Fibroblast of mammary gland (primary cell): ENCODE measurements around the gene RASGEF1B.

ENCODE experiments used
- DNase-seq: peaks from one replicate; pipeline ENCODE4 v3.0.0-alpha.2; 2010; ENCODE audit warnings: low read depth
- H3K4me3 ChIP-seq: 2 replicates; pipeline ENCODE4 v1.5.1; 2011; ENCODE audit warnings: low read depth, mild to moderate bottlenecking, low read length, moderate library complexity; ENCODE audit not compliant: control insufficient read depth
- TF ChIP-seq, protein P1 (sequence below): conservative IDR thresholded peaks from 2 replicates; pipeline ENCODE4 v1.5.1; 2011; ENCODE audit warnings: low read depth, low read length, inconsistent platforms; ENCODE audit not compliant: control insufficient read depth, insufficient read depth

RASGEF1B gene

DNA sequence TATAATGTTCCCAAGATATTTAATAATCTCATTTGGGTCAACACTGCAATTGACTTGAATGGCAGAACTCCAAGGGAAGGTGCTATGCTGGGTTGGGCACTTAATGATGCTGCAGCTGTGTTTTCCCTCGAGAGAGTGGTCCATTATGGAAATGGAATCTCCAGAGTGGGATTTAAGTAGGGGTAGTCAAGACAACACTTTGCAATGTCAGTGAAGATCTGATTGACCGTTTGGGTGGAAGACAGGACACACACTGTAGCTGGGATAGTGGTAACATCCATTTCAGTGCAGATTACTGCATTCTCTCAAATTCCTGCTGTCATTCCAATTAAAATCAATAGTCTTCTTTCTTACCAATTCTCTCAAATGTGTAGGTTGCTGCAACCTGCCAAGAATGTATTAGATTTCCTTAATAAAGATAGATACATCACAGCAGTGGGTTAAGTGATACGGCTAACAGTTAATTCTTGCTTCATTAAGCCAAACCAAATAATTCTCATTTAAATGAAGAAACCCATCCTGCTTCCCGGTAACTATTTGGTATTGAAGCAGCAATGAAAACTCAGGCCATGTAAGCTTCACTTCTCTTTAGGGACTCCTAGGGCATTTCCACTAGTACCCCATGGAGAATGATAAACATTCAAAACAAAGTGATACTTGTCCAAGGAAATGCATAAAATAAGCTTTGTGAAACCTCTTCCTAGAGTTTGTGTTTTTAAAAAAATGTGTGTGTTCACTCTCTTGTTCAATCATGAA is 40.5 kb upstream of the RASGEF1B start:
- TF ChIP-seq, protein P1, sequence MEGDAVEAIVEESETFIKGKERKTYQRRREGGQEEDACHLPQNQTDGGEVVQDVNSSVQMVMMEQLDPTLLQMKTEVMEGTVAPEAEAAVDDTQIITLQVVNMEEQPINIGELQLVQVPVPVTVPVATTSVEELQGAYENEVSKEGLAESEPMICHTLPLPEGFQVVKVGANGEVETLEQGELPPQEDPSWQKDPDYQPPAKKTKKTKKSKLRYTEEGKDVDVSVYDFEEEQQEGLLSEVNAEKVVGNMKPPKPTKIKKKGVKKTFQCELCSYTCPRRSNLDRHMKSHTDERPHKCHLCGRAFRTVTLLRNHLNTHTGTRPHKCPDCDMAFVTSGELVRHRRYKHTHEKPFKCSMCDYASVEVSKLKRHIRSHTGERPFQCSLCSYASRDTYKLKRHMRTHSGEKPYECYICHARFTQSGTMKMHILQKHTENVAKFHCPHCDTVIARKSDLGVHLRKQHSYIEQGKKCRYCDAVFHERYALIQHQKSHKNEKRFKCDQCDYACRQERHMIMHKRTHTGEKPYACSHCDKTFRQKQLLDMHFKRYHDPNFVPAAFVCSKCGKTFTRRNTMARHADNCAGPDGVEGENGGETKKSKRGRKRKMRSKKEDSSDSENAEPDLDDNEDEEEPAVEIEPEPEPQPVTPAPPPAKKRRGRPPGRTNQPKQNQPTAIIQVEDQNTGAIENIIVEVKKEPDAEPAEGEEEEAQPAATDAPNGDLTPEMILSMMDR, result no peak
- no peak for DNase-seq

DNA sequence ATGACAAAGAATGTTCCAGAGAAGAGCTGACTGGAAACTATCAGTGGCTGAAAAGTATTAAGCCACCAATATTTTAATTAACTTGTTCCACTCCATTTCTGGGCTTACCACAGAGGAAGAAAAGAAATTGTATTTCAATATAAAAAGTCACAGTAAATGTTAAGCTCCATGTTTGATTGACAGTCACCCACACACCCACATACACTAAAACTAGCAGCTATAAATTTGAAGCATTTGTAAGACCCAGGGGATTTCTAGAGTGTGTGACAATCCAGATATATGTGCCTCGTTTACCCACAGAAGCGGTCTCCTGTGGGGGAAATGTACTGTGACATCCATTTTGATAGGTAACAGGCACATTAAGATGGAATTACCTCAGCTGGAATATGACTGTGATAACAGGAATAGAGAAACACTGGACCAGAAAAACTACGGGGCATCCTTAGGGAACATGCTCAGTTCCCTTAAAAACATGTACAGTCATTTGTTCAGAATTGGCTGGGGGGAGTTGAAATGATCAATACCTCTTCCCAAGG is 39.0 kb upstream of the RASGEF1B start:
- H3K4me3 ChIP-seq, result no peak overlapping the region
- TF ChIP-seq, protein P1, result no peak
- no peak for DNase-seq

More for the DNA sequence above, 40.5 kb upstream of the RASGEF1B start:
- H3K4me3 ChIP-seq, result no peak overlapping the region

DNA sequence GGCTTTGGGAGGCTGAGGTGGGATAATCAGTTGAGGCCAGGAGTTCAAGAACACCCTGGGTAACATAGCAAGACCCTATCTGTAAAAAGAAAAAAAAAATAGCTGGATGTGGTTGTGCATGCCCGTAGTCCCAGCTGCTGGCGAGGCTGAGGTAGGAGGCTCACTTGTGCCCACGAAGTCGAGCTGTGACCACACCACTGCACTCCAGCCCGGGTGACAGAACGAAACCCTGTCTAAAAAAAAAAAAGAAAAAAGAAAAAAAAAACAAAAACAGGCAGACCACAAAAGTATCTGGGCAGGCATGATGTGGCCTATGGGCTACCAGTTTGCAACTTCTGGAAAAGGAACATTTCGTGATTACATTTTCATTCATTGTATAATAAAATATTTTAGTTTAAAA is 38.1 kb upstream of the RASGEF1B start:
- no peak overlapping the region for H3K4me3 ChIP-seq
- TF ChIP-seq, protein P1, result no peak
- no peak for DNase-seq

DNA sequence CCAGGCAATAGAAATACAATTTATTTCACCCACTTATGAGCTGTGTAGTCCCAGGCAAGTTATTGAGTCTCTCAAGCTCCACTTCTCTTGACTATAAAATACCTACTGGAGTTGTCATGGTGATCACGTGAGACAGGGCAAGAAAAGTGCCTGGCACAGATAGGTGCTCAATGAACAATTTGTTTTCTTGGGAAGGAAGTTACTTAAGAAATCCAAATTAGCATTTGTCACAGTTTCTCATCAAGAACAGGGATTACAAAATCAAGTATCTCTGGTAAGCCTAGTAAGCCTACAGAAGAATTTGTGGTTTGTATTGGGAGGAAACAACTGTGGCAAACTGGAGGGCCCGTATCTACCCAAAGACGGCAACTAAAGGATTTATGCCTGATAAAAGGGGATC is 37.5 kb upstream of the RASGEF1B start:
- TF ChIP-seq, protein P1, result no peak
- no peak overlapping the region for H3K4me3 ChIP-seq
- no peak for DNase-seq

DNA sequence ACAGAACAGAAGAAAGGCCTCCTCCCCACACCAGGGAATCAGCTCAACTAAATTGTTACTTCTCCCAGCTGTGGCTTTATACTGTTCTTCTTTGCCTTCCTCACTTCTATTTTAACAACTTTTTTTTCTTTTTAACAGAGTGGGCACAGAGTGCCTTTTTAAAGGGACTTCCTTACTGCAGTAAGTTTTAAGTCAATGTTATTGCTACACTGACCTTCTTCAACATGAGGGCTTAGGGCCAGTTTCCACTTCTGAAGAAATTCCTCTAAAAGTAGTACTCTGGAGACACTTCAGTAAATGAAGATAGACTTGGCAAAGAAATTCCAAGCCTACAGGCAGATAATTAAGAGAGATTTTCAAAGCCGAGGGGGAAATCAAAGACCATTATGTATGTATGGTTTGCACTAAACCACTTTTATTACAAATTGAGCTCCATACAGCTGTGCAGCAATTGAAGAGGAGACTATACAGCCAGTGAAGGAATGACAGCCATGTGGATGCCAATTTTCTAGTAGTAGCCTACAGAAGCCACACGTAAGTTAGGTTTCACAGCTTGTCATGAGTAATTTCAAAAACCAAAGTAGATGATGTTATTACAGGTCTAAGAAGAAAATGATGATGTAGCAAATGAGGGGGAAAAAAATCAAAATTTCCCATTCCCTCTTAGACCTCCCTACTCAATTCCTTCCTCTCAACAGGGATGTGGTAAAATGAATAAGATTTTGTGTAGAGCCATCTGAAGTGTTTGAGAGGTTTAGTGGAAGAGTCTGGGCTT is 36.9 kb upstream of the RASGEF1B start:
- no peak for DNase-seq
- TF ChIP-seq, protein P1, result no peak
- H3K4me3 ChIP-seq, result no peak overlapping the region

DNA sequence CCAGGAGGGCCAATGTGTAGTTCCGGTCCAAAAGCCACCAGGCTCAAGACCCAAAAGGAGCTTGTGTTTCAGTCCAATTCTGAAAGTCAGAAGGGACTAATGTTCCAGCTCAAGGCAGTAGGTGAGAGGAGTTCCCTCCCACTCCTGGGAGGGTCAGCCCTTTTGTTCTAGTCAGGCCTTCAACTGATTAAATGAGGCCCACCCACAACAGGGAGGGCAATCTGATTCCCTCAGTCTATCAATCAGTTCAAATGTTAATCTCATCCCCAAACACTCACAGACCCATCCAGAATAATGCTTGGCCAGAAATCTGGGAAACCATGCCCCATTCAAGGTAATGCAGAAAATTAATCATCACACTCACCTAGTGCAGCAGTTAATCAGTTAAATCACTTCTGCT is 35.8 kb upstream of the RASGEF1B start:
- H3K4me3 ChIP-seq, result no peak overlapping the region
- TF ChIP-seq, protein P1, result no peak
- DNase-seq, result no peak
